HG03439 (cell line): ENCODE data around the gene ANKRD17.

Experiments
- ATAC-seq: cut with Tn5 transposase; IDR thresholded peaks from one replicate; pipeline ENCODE4 v1.9.1; 2021; ENCODE audit warnings: mild to moderate bottlenecking, moderate library complexity; ENCODE audit not compliant: unreplicated experiment

The ANKRD17 gene

GRCh38 chr4:73129319-73129718 lies 129.3 kb downstream of the ANKRD17 start:
- ATAC-seq = no peak

DNA sequence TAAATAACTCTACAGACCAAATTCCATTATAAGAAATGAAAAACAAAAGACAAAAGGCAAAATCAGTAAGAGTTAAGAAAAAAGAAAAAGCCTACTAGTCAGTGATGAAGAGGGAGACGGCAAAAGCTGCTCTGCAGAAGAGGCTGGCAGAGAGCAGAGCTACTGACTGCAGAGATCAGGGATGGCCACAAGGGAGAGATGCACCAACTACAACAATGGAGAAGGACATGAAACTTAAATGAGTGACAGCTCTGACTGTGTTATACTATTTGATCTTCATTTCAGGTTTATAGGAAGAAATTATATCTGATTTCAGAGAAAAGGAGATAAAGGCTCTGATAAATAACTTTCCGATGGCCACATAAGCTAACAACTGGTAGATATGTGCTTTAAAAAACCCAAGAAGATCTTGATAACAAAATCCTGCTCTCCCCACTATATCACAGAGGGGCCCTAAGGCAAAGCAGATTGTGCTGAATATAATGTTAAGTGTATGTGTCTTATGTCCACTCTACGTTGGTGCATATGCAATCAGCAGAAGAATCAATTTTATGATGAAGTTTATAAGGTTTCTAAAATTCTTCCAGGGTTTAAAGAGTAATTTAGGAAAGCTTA lies 130.7 kb downstream of the ANKRD17 start:
- ATAC-seq = no peak

DNA sequence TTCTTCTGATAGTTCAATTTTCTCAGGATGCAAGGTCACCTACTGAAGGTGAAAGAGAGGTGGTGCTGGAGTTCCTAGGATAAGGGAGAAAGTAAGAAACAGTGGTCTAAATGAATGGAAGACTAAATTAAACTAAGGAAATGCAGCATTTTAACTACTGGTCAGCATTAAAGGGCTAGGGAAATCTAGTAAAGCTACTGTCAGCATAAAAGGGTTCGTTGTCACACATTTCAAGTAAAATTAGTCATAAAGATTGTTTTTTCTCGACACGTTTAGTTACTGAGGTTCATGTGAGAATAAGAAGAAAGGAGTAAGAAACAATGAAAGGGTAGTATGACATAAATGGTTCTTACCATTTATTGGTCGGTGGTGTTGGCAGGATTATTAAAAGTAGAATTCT lies 149.1 kb downstream of the ANKRD17 start:
- ATAC-seq = no peak

- no peak for ATAC-seq
Observed at GRCh38 chr4:73104695-73105094, 153.9 kb downstream of the ANKRD17 start.

- ATAC-seq = no peak
Observed at GRCh38 chr4:73103799-73104503, 154.6 kb downstream of the ANKRD17 start.

- ATAC-seq = no peak
Observed at GRCh38 chr4:73099143-73099542, 159.5 kb downstream of the ANKRD17 start.

DNA sequence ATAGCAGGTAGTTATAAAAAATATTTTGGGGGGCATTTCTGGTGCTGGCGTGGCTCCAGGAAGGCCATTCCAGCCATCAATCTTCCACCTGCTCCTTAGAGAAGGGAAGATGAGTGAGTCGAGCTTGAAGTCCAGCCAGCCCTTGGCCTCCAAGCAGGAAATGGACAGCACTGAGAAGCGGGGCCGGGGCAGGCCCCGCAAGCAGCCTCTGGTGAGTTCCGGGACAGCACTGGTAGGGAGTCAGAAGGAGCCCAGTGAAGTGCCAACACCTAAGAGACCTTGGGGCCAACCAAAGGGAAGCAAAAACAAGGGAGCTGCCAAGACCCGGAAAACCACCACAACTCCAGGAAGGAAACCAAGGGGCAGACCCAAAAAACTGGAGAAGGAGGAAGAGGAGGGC lies 159.9 kb downstream of the ANKRD17 start:
- ATAC-seq = no peak

GRCh38 chr4:73098016-73098415 lies 160.6 kb downstream of the ANKRD17 start:
- ATAC-seq = no peak

GRCh38 chr4:73092868-73093267 lies 165.7 kb downstream of the ANKRD17 start:
- ATAC-seq = no peak

DNA sequence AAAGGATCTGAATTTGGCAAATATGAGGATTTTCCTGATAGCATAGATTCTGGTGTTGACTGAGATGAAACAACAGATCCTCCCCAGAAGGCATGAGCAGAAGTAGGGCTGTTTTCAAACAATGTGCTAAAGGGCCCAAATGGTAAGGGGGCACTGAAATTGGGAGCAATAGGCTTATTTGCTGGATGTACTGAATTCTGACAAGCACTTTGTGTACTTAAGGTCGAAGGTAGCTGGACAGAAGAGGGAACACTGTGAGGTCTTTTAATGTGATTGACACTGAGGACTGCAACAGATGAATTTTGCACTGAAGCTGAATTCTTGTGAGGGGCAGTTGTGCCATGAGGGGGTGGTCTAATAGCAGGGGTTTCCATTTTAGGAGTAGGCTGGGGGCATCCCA lies 167.9 kb downstream of the ANKRD17 start:
- ATAC-seq = no peak

DNA sequence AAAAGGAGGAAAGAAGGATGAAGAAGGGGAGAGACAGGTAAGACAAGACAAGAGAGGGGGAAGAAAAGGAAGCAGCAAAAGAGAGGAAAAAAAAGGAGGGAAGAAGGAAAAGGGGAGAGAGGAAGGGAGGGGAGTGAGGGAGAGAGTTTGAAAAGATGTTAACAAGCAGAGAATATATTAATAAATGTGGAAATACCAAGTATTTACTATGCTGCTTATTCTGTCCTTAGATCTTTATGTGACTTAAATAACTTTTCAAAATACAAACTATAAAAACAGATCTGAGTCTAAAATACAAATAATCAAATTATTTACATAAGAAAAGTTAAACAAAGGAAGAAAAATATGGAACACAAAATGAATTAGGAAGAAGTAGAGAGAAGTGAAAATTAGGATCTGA lies 170.7 kb downstream of the ANKRD17 start:
- no peak for ATAC-seq

DNA sequence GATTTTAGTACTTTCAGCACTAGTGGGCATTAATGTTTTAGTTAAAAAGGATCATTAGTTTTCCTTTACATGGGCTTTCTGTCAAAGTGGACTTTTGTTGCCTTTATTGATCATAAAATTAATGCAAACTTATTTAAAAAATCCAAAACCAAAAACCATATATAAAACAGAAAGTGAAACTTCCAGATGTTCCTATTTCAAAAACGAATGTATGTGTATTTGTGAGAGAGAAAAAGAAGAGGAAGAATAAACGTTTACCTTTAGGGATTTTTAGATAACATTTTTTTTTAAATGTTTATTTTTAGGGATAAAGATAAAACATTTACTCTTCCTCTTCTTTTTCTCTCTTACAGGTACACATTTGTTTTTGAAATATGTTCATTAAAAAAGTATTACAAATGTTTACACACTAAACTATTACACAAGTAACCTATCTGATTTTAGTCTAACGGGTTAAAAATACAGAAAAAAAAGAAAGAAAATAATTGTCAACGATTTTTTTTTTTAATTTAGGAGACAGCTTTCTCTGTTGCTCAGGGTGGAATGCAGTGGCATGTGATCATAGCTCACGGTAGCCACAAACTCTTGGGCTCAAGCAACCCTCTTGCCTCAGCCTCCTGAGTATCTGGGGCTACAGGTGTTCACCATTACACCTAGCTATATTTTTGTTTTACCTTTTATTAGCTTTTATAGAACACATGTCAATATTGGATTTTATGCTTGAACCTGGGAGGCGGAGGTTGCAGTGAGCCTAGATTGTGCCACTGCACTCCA lies 172.3 kb downstream of the ANKRD17 start:
- no peak for ATAC-seq

DNA sequence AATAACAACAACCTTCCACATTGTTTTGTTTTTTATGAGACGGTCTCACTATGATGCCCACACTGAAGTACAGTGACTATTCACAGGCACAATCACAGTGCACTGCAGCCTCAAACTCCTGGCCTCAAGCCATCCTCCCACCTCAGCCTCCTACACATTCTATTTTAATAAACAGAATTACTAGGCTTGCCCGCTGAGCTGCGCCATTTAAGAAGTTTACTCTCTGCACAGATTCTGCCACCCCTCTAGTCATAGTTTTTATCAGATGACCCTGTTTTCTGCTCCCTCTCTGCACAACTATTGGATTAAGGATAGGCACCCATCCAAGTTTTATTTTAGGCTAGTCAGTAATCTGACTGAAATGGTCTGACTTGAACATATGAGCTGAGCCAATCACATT lies 177.8 kb downstream of the ANKRD17 start:
- no peak for ATAC-seq

DNA sequence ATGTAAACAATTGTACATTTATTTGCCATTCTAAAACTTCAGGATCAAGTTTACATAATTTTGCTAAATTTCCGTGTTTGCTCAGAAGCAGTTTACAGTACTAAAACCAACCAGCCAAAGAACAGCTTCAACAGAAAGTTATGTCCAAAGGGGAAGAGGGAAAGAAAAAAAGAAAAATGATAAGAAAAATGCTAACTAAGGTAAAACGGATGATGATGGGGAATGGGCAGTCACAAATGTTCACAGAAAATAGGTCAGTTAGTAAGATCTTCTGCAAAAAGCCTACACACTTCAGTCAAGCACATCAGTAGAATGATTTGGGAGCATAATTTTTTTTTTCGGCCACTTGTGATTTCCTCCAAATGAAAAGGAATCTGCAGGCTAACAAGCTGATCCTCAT lies 182.8 kb downstream of the ANKRD17 start:
- ATAC-seq = no peak

GRCh38 chr4:73070074-73070390 lies 188.6 kb downstream of the ANKRD17 start:
- peak; percentile 15 for ATAC-seq

GRCh38 chr4:73069338-73070073 lies 189.1 kb downstream of the ANKRD17 start, which contains the start of gene COX18:
Gene COX18, minus strand, starts transcription at chr4:73069716. Its CDS starts 67 bp downstream, at chr4:73069649.
- peak; percentile 89 for ATAC-seq

DNA sequence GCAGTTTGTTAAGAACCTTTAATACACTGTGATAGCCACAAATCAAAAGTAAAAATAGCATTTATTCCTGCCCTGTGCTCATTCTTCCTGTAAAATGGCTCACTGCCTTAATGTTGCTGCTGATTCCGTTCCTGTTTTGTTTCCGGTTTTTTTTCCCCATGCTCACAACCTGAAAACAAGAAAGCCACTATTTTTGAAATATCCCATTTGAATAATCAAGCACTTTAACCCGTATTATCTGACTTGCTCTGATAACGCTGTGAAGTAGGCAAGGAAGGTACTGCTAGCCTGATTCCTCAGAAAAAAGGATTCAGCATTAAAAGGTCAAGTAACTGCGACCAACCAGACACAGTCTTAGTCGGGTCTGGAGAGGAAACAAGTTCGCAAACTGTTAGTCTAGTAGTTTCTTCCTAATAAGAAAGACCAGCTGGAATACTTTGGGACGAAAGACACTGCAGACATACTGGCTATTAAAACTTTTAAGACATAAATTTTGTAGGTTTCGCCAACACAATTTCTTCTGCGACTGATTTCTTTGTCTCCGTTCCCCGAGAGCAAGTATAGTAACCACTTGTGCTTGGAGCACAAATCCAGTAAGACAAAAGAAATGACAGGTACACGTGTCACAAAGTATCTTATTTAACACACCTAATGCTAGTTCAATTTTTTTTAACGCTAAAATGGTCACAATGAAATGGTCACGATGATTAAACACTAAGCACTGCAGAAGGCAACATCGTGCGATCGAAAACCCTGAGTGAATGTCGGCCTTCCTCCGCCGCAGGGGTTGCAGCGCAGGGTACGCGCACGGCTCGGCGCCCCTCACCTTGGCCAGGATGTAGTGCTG lies 189.9 kb downstream of the ANKRD17 start:
- peak; percentile 1 for ATAC-seq

DNA sequence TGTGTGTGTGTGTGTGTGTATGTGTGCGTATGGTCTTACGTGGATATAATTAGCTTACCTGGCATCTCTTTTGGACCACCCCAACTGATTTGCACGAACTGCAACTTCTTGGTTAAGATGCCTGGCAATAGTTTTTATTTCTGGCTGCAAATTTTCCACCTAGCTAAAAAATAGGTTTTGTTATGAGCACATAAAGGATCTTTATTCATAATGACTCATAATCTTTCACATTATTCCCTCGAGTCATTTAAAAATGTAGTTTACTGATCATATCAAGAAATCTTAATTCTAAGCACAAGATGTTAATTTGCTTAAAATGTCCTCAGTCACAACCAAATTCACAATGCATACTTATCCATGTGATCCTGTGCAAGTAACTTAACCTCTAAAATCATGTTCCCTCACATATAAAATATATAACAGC lies 190.6 kb downstream of the ANKRD17 start:
- no peak for ATAC-seq

DNA sequence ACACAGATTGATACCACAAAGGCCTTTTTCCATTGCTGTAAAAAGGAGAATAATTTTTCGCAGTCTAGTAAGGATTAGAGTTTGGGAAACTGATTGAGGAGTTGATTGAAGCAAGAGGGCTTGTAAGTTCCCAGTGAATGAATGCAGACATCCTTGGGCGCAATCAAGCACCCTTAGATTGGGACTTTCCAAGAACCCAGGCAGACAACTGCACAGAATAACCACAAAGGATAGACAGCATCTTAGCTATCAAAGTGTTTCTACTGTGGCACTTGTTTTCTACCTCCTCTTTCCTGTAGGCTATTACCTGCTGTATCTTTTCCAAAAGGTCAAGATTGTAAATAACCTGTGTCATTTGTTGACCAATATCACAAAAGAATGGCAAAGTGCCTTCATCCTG lies 191.7 kb downstream of the ANKRD17 start:
- no peak for ATAC-seq

- no peak for ATAC-seq
Observed at GRCh38 chr4:73066445-73066844, 192.2 kb downstream of the ANKRD17 start.
